ACHN (cell line): ENCODE measurements around the gene HSPA14.
"Not testable (repeated sequence)": the region's sequence is repeated elsewhere in the genome, so short reads cannot be mapped to it uniquely, and the experiment has no call there.

ENCODE experiments used
- DNase-seq: peaks from one replicate; pipeline ENCODE4 v3.0.0-alpha.2; 2015
- in situ Hi-C: cut with HindIII; loops from 2 replicates; pipeline ENCODE4 v1.10.0; 2017; ENCODE audit warnings: low sequenced_read_pairs, low pct_ligation_motif_present, low pct_unique_long_range_greater_than_20kb

HSPA14 gene

DNA sequence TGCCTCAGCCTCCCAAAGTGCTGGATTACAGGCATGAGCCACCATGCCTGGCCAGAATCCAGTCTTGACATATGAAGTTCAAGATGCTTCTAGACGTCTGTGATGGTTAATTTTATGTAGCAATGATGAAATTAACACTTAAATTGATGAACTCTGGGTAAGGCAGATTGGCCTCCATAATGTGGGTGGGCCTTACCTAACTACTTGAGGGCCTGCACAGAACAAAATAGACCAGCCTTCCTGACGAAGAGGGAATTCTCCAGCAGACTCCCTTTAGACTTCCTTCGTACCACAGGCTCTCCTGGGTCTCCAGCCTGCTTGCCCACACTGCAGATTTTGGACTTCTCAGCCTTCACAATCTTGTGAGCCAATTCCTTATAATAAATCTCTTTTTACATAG is 5.0 kb upstream of the HSPA14 start:
- in situ Hi-C loops, result no loop called here
- DNase-seq, result no peak

- no peak for DNase-seq
- in situ Hi-C loops, result no loop called here
Measured at GRCh38 chr10:14836208-14836607, 1.9 kb upstream of the HSPA14 start.

GRCh38 chr10:14837003-14837756 is 926 bp upstream of the HSPA14 start:
- in situ Hi-C loops, result no loop called here

GRCh38 chr10:14838582-14839304 is 637 bp downstream of the HSPA14 start:
- in situ Hi-C loops, result no loop called here
- DNase-seq, result peak; percentile 19

More at GRCh38 chr10:14837003-14837756, 926 bp upstream of the HSPA14 start:
- no peak for DNase-seq

GRCh38 chr10:14839305-14839695 is 1.2 kb downstream of the HSPA14 start:
- in situ Hi-C loops, result no loop called here
- DNase-seq, result peak; percentile 12

- in situ Hi-C loops, result no loop called here
- no peak for DNase-seq
Measured at GRCh38 chr10:14840178-14840577, 2.1 kb downstream of the HSPA14 start.

GRCh38 chr10:14843327-14843988 is 5.4 kb downstream of the HSPA14 start:
- in situ Hi-C loops, result no loop called here
- DNase-seq, result no peak

GRCh38 chr10:14844948-14845347 is 6.8 kb downstream of the HSPA14 start:
- DNase-seq, result no peak

GRCh38 chr10:14852236-14852635 is 14.1 kb downstream of the HSPA14 start:
- no peak for DNase-seq
- in situ Hi-C loops, result no loop called here

More at GRCh38 chr10:14844948-14845347, 6.8 kb downstream of the HSPA14 start:
- in situ Hi-C loops, result no loop called here

DNA sequence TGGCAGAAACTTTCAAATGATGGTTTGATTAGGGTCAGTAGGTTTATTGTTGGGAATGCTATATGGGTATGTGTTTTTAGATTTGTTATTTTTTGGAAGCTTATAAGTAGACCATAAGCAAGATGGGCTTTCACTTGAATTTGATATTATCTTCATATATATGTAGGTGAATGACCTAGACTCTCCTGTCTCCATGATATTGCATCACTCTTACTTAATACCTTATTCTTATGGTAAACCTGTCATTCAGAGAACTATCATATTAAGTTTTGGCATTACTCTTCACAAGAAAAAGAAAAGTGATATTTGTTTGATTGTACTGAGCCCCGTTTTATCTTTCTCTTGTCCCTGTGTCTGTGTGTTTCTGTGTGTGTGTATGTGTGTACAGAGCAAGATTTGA is 17.3 kb downstream of the HSPA14 start:
- in situ Hi-C loops, result no loop called here

DNA sequence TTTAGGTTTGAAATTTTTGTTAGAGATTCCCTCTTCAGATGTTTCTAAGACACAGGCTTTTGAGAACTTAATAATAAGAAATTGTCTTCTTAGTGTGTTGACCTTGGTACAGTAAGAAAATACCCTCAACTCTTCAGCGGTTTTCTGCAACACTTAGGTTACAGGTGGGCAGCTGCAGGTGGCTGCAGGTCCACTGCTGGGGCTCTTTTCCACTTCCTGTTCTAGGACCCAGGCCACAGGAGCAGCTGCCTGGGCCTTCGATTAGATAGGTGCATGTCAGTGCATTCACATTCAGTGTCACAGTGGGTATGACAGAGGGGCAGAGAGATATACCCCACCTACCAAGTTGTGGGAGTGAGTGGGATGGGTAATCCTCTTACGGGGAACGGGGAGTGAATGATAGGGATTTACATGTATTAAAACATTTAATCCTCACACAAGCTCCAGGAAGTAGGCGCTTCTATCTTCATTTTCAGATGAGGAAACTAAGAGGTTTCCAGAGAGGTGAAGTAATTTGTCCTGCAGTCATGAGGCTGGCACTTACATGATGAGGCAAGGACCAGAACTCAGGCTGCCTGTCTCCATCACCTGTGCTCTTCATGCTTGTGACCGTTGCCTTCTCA is 20.3 kb downstream of the HSPA14 start:
- DNase-seq, result no peak
- in situ Hi-C loops, result no loop called here

More for the DNA sequence above, 17.3 kb downstream of the HSPA14 start:
- no peak for DNase-seq

DNA sequence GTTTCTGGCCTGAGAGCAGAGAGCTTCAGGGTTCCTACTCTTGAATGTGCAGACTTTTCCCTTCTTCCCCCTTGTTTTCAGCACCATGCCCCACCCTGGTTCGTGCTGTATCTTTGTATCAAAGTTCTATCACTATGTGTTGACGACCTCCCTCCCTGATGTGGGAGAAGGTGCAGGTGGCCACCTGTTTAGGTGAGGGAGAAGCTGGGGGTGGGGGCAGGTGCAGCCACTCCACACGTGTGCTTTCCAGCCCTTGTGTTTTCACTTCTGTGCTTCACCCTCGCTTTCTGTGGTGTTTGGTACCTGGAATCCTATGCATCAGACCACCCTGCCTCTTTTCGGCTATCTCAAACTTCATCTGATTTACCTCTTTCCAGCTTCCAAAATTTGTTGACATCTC is 20.9 kb downstream of the HSPA14 start:
- DNase-seq, result no peak
- in situ Hi-C loops, result no loop called here

- DNase-seq, result no peak
- in situ Hi-C loops, result no loop called here
Measured at GRCh38 chr10:14859775-14860174, 21.7 kb downstream of the HSPA14 start.

DNA sequence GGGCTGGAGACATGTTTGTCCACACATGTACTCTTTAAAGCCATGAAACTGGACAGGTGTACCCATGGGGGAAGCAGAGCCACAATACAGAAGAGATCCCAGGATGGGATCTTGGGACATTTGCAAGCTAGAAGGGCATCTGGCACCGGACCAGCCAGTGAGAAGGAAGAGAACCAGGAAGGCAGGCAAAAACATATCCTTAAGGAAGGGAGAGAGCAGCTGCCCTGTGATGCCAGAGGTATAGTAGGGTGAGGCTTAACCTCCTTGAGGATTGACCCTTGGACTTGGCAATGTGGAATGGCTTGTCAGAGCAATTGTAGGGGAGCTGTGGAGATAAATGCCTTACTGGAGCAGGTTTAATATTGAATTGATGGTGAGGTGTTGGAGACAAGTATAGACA is 22.7 kb downstream of the HSPA14 start:
- in situ Hi-C loops, result no loop called here
- no peak for DNase-seq

DNA sequence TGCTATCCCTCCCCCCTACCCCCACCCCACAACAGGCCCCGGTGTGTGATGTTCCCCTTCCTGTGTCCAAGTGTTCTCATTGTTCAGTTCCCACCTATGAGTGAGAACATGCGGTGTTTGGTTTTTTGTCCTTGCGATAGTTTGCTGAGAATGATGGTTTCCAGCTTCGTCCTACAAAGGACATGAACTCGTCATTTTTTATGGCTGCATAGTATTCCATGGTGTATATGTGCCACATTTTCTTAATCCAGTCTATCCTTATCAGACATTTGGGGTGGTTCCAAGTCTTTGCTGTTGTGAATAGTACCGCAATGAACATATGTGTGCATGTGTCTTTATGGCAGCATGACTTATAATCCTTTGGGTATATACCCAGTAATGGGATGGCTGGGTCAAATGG is 26.4 kb downstream of the HSPA14 start:
- in situ Hi-C loops, DNase-seq: not testable (repeated sequence)

DNA sequence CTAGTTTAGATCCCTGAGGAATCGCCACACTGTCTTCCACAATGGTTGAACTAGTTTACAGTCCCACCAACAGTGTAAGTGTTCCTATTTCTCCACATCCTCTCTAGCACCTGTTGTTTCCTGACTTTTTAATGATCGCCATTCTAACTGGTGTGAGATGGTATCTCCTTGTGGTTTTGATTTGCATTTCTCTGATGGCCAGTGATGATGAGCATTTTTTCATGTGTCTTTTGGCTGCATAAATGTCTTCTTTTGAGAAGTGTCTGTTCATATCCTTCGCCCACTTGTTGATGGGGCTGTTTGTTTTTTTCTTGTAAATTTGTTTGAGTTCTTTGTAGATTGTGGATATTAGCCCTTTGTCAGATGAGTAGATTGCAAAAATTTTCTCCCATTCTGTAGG is 26.8 kb downstream of the HSPA14 start:
- in situ Hi-C loops, DNase-seq: not testable (repeated sequence)

GRCh38 chr10:14873090-14873760 is 35.1 kb downstream of the HSPA14 start:
- peak; percentile 25 for DNase-seq
- in situ Hi-C loops, result no loop called here

DNA sequence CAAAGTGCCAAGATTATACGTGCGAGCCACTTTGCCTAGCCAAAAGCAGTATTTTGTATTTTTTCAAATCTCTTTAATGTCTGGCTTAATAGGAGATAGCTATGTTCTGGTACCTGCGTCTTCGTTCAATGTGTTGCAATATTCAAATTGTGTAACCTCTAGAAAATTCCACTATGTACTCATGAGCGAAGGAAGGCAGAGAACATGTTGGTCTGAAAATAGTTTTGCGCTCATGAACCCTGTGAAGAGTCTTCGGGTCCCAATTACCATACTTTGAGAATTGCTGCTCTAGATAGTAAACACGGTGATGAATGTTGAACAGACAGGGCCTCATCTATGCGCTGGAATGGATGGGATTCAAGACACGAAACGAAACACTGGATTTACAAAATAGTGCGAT is 37.8 kb downstream of the HSPA14 start:
- DNase-seq, result no peak
- in situ Hi-C loops, result no loop called here

- in situ Hi-C loops, result no loop called here
- DNase-seq, result no peak
Measured at GRCh38 chr10:14876764-14877163, 38.7 kb downstream of the HSPA14 start.
